CD4-positive, alpha-beta T cell treated with Interferon alpha-2 for 1 hour (primary cell): ENCODE data around the gene ARSA.

Source experiments
- DNase-seq, 2 donors: peaks; one replicate each; pipeline ENCODE4 v3.0.0-alpha.2; 2020 to 2022

The ARSA gene

DNA sequence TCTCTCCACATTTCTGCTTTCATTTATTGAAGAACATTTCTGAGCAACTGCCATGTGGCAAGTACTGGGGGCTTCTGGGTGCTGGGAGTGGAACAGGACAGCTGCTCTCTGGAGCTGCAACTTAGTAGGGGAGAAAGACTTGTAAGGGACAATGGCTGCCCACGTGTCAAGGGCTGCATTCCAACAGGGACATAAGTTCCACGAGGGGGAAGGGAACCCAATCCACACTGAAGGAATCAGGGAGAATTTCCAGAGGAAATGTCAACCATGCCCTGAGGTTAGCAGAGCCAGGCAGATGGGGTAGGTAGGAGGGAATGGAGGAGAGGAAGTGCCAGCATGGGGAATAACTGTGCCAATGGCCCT lies 25.6 kb downstream of the ARSA start:
- no peak for DNase-seq

DNA sequence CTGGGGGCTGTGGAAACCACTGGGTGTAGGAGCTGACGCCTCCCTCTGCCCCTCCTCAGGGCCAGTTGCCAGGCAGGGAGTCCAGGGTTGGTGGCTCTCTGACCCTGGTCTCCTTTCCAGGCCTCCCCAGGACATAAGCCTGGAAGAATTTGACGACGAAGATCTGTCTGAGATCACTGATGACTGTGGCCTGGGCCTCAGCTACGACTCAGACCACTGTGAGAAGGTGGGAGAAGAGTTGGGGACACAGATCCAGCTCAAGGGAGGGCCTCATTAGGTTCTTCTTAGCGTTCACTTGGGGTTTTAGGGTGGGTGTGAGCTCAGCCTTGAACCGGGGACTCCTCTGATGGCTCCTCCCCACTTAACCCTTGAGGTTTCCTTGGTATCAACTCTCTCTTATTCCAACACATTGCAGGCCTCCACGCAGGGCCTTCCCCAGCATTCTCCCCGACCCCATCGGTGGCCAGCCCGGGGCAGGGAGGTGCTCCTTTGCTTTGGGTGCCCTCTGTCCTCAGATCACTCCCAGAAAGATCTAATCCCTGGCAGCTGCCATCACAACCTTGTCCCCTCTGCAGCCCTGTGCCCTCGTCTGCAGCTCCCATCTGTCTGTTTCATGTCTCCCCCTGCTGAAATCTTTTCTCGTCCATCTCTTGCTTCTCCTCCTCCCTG lies 26.1 kb downstream of the ARSA start:
- DNase-seq: no peak

DNA sequence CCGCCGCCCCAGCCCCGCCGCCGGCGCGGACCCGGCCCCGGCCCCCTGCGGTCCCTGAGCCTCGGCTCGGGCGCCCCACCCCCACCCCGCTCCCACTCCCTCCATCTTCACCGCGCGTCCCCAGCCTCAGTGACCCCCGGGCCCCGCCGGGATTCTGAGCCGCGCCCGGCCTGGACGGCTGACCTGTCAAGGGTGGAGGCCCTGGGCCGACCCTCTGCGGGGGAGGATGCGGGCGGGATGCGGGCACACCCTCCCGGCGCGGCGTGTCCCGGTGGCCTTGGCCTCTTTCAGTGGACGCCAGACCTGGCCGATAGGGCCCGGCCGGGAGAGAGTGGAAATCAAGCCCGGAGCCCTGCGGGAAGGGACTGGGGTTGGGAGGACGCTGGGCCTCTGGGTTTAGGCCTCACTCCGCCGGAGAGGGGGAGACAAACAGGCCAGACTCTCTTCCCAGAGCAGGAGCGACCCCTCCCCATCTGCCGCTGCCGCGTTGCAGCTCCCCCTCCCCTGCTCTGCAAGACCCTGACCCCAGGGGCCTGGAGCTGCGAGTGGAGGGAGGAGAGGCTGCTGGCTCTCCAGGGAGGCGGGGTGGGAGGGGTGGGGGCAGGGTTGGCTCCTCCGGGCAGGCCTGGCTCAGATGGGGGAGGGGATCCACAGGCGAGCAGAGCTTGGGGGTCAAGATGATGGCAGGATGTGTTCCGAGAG lies 26.8 kb downstream of the ARSA start:
- no peak for DNase-seq

DNA sequence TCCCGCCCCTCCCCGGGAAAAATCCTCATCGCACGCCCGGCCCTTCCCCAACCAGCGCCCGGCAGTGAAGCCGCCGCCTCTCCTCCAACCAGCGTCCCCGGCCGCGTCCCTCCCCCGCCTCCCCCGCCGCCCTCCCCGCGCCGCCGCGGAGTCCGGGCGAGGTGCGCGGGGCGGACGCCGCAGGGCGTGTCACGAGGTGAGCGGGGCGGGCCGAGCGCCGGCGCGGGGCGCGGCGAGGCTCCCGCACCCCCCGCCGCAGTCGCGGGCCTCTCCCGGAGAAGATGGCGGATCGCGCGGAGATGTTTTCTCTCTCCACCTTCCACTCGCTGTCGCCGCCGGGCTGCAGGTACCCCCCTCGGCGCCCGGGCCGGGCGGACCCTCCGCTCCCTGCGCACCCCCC lies 27.4 kb downstream of the ARSA start, which contains the start of gene MAPK8IP2:
Gene MAPK8IP2 (plus strand): TSS at position 256 of the 400 bp plus-strand sequence. CDS start 26 bp downstream, at position 282.
- DNase-seq: no peak

DNA sequence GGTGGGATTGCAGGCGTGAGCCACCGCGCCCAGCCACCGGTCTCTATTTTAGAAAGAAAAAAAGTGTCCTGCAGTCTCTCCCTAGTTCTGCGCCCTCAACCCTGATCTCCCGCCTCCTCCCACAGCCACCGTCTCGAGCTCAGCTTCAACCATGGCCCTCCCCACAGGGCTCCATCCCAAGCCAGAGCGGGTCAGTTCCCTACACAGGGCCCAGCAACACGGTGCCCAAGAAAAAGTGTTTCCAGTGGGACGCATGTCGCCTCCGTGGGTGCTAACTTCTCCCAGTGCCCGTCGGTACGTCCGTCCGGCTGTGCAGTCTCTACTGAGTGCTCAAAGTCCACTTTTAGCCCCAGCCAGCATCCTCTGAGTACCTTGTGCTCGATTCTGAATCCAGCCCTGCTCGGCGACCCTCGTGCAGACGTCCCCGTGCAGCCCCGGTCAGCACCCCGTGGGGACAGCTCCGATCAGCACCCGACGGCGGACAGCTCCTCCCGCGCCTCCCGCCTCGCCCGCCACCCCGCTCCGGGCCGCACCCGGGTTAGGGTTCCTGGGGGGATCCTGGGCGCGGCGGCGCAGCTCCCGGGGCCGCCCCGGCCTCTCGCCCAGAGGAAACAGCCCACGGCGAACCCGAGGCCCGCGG lies 28.0 kb downstream of the ARSA start:
- peak; percentile 35 to 67 for DNase-seq

DNA sequence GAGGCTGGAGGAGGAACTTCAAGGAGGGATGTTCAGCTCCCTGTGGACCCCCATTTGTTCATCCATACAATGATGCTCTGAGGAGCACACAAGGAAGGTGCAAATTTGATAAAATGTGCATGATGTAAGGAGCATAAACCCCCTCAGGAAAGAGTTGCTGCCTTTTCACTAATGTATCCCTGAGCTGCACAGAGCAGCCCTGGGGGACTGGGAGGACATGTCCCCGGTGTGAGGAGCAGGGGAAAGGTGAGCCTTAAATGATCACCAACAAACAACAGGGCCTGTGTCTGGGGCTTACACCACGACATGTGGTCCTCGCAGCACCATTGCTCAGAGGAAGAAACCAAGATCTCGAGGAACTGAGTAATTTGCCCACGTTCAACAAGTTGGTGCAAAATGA lies 30.9 kb downstream of the ARSA start:
- no peak for DNase-seq

DNA sequence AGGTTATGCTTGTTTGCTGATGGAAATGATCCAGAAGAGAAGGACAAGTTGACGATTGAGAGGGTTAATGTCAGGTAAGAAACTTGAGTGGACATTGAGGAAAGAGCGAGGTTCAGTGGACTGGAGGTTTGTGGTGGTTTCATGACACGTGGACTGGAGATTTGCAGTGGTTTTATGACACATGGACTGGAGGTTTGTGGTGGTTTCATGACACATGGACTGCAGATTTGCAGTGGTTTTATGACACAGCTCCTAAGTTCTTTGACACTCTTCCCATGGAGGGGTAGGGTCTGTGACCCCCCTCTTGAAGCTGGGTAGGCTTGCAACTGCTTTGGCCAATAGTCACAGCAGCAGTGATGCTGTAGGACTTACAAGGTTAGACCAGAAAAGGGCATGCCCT lies 32.8 kb downstream of the ARSA start:
- no peak for DNase-seq

DNA sequence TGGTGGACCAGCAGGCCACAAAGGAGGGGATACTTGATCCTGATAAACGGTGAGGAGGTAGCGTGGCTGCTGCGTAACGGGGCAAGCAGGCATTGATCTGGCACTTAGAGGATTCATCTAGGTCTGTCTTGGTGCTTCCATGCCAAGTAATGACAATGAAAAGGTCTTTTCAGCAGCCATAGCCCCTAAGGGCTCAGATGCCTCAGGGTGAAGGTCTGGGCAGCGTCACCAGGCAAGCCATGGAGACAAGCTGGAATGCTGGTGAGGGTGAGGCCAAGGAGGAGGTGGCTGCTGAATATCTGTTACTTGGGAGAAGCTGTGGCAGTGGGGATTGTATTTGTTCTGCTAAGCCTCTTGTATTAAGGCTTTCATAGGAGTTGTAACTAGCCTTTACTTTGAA lies 40.5 kb downstream of the ARSA start:
- DNase-seq: no peak

DNA sequence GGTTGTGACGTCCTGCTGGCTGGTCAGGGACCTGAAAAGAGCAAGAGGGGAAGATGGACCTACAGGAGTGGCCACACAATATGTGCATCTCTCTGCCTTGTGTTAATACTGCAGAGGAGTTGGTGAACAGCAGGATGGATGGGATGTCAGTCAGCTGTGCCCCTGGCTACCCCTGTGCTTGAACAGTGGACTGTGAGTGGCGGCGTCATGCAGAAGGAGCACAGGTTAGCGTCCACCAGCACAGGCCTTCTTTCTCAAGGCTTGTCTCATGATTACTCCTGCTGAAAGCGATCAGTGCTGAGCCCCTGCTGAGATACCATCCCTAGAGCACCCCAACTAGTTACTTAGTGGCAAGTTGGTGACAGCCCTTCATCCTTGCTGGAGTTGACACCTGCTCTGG lies 41.5 kb downstream of the ARSA start:
- DNase-seq: no peak

DNA sequence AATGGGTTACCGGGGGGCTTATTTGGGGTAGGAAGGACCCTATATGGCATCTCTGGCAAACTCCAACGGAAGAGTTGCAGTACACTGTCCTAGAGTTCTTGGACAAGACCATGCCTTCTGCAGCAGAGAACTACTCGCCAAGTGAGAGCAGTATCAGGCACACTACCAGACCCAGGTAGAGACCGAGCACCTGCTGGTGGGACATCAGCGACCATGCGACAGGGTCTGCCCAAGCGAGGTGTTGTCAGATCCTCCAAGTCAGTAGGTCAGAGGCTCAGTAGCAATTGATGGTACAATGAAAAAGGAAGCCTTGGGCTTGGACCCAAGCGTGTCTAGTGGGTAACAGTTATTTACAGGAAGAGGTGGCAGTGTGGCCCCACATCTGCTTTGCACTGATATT lies 42.2 kb downstream of the ARSA start:
- no peak for DNase-seq

DNA sequence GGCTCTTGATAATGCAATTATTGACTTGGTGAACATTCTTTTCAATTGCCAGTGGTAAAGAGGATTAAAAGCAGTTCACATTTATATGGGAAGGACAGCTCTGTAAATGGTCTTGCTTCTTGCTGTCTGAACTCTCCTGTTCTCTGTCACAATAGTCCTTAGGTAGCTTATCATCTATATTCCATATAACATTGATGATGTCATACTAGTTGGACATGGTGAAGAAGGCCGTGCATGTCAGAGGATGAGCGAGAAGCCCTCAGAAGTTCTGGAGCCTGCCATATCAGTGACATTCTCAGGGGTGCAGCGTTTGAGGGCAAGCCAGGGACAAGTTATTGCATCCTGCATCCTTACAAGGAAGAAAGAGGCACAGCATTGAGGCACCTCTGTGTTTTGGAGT lies 42.7 kb downstream of the ARSA start:
- DNase-seq: no peak

DNA sequence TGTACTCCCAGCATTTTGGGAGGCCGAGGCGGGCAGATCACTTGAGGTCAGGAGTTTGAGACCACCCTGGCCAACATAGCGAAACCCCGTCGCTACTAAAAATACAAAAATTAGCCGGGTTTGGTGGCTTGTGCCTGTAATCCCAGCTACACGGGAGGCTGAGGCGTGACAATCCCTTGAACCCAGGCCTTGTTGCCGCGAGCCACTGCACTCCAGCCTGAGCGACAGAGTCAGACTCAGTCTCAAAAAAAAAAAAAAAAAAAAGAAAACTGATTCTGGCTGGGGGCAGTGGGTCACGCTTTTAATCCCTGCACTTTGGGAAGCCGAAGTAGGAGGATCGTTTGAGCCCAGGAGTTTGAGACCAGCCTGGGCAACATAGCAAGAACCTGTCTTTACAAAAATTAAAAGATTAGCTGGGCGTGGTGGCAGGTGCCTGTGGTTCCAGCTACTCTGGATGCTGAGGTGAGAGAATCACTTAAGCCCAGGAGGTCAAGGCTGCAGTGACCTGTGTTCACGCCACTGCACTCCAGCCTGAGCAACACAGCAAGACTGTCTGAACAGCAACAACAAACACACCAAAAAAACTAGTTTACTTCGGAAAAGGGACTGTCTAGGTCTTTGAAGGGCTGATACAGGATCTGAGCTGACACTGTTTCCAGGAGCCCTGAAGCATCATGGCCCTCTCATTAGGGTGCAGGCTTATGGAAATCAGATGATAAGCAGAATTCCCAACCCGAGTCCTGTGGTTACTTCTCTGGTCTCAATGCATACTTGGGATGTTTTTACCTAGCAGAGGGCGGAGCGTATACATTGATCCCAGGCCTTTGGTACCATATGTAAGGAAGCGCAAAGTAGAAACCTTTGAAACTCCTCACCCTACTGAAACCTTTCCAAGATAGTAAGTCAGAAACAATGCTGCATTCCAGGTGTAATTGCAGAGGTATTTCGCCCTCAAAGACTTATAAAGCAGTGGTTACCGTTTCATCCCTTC lies 43.6 kb downstream of the ARSA start:
- DNase-seq: no peak

DNA sequence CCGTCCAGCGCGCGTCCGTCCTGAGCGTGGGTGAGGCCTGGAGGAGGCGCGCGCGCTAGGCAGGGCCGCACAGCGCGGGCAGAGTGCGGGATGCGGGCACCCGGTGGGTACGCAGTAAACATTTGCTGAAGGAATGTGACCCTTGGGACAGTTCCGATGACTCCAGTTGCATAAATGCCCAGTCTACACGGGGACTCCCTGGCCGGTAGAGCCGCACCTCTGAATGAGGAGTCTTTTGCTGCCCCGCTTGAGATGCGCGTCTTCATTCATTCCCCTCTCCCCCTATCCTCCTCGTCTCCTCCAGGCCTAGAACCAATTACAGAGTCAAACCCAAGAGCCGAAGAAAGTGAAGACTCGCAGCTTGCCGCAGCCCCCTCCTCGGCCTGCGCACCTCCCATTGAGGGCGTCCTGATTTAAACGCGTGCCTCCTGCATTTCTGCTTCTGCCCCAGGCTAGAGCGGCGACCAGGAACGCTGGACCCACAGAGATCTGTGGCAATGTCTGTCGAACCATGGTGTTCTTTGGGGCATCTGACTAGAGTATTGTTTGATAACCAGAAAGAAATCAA lies 44.6 kb downstream of the ARSA start:
- no peak for DNase-seq

DNA sequence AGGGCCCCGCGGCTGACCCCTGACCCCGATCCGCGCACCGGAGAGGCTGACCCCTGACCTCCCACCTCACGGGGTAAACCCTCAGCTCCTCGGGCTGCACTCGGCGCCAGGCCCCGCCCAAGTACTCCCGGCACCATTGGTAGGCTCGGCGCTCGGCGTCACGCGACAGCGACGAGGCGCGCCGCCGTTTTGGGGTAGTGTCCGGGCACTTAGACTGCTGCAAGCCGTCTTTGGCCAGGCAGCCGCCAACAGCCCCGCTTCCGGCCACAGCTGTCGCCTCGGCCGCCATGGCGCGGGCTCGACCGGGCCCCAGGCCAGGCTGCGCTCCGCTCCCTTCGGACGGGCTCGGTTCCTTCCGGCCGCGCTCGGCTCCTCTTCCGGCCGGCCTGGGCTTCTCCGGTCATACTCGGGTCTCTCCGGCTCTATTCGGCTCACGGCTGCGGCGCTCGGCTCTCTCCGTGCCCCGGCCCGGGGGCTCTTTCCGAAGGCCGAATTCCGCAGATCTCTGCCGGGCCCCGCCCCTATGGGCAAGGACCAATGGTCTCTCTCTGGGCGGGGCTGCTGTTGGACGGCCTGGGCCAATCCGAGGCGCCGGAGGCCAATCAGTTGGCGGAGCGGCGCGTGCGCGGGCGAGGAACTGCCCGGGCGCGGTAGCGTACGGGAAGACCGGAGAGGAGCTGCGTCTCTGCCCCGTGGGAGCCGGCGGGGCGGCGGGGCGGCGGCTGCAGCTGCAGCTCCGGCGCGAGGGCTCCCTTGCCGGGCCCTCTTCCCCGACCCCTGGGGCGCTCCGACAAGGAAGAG lies 45.3 kb downstream of the ARSA start, which contains the start of gene CHKB:
Gene CHKB (minus strand): TSS at position 357 of the 801 bp plus-strand sequence. CDS start 68 bp downstream, at position 289.
- peak; percentile 97 to 99 for DNase-seq

DNA sequence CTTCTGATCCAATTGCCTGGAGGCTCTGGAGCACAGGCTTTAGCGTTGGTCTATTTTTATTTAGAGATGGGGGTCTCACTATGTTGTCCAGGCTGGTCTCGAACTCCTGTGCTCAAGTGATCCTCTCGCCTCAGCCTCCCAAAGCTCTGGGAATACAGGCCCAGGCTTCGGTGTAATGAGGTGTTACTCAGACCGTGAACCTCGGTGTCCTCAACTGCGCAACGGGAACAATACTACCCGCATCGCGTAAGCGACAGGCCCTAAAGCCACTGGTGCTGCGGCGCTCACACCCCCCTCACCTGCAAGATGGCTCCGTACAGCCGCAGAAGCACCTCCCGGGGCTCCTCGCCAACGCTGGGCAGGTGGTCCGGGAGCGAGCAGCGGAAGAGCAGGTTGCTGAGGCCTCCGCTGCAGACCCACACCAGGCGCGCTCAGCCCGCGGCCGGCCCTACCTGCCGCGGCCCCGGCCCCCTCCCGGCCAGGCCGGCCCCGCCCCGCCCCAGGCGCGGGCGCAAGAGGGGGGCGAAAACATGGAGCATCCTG lies 45.9 kb downstream of the ARSA start:
- no peak for DNase-seq

DNA sequence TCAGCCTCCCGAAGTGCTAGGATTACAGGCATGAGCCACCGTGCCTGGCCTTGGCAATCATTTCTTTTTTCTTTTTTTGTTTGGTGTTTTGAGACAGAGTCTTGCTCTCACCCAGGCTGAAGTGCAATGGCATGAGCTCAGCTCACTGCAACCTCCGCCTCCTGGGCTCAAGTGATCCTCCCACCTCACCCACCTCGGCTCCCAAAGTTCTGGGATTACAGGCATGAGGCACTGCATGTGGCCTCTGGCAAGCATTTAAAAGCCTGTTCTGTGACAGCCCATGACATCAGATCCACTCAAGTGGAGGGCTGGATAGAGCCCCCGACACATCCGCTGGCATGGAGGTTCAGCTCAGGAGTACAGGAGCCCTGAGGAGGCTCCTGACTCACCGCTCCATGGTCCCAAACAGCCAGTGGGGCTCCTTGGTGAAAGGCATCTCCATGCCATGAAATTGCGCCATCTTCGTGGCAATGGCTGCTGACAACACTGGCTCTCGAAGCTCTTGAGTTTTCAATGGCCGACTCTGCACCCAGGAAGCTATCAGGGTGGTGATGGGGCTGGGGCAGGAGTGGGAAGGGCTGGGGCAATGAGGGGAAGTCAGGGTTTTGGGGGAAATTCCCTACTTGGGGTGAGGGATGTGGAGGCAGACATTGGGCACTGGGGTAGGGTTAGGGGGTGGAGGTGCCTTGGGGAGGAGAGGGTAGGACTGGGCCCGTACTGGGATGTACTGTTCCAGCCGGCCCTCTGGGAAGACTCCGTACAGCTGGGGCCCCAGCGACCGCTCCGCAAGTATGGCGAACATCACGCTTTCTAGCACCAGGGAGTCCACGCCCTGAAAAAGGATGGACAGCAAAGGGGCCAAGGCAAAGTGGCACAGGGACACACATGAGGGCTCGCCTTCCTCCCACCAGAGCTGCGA lies 46.7 kb downstream of the ARSA start:
- peak in 1 of 2 donors; percentile 14 for DNase-seq

DNA sequence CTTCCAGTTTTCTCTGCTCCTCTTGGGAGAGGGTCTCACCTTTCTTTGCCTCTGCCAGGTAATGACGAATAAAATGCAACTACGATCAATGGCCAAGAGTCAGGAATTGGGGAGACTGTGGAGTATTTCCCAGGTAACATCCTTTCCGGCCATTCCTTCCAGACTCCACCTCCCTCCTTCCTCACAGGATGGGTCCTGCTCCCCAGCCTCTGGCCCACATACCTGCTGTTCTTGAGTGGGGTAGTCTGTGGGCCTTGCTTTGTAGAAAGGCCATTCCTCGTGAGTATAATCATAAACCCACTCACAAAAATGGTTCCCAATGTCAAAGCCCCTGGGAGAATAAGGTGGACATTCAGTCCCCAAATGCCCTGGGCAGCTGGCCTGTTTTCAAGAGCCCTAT lies 48.2 kb downstream of the ARSA start:
- no peak for DNase-seq

DNA sequence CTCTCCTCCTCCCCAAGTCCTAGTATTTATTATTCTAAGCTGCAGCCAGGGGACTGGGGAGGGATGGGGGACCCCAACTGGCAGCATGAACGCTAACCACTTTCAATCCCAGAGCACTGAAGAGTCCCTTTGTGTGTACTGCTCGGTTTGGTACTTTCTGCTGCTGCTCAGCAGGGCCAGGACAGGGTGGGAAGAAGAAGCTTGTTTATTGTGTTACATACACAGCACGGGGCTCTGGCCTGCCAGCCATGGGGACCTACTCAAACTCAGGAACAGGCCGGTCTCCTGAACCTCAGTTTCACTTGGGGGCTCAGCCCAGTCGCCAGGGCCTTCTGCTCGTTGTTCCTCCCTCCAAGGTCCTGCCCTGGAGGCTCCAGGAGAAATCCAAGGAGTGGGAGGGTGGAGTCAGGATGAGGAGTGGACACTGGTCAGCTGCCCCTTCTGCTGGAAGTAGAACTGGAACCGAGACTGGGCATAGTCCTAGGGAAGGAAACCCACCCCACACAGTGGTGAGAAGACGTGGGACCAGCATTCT lies 49.1 kb downstream of the ARSA start:
- DNase-seq: no peak

DNA sequence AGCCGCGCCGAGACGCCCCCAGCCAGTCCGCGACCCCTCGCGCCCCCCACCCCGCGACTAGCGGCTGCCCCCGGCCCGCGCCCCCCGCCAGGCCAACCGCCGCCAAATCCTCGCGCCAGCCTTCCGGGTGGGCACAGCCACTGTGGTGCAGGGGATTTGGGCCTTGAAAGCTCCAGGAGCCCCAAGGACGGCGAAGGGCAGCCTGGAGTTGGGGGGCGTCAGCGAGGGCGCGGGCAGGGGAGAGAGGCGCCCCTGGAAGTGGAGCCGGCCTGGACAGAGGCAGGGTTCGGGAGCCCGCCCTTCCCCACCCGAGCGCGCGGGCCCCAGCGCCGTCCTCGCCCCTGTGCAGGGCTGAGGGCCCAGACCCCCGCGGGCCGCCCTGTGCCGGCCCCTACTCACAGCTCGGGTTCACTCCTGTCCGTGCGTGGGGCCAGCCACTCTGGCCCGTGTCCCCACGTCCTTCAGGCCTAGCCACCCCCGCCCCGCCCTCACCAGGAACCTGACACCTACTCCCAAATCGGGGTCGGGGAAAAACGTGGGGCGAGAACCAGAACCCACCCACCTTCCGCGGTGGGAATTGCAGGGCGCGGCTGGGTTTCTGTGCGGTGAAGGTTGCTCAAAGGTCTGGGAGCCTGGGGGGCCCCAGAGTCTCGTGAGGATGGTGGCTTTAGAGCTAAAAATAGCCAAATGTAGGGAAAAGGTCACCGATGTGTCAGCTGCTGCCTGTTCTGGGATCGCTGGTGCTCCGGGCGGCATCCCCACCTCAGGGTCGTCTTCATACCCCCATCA lies 49.8 kb downstream of the ARSA start, which contains the start of gene CPT1B:
Gene CPT1B (minus strand): TSS at position 441 of the 789 bp plus-strand sequence. CDS start 512 bp downstream, outside the sequence.
- DNase-seq: no peak
